Measurements from ENCODE around the gene MTNR1A. TPM values are rescaled to one million over a fixed set of nuclear protein-coding genes. Genes with fewer than 3 reads are reported as not detected.

MTNR1A gene
- total and polyA plus RNA-seq, 5 donors = not detected

DNA sequence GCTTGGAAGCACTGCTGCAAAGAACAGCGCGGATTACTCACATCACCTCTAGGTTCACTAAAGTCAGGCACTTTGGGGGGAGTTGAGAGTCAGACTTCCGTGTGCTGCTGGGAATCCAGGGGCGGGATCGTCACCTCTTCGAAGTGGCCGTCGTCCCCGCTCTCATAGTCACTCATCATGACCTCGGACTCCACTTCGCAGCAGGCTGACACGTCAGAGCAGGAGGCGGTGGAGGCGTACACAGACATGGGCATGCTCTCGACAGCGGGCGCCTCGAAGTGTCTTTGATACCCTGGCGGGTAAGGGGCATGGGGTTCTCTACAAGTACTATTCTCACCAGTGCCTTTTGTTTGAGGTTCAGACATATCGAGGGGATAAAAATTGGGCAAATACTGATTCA, 33.1 kb upstream of the MTNR1A start:
- Histone ChIP-seq H3K9me3 (ENCODE audit: control insufficient read depth, low read length) (no peaks in the 10 kb centered on the region), H3K27me3 (ENCODE audit: control insufficient read depth, insufficient read depth) (no peaks in the 10 kb centered on the region), H3K27ac (ENCODE audit: low read length) (no peak overlapping the region), H3K4me3 (ENCODE audit: low read length) (no peak overlapping the region), H3K4me1 (ENCODE audit: control insufficient read depth, insufficient read depth, low read length) (no peaks in the 10 kb centered on the region)
- 91% methylated on average over 20 of the region's 20 CpGs for WGBS
- no peak for ATAC-seq
- DNase-seq = no peak
- intact Hi-C loops (cut with DNase I) = loop anchor here (5.0 to 10.0 kb wide), 4 partner anchors 116 to 521 kb away; partner anchors contain the start of gene TLR3 (in 1 of the 4)

DNA sequence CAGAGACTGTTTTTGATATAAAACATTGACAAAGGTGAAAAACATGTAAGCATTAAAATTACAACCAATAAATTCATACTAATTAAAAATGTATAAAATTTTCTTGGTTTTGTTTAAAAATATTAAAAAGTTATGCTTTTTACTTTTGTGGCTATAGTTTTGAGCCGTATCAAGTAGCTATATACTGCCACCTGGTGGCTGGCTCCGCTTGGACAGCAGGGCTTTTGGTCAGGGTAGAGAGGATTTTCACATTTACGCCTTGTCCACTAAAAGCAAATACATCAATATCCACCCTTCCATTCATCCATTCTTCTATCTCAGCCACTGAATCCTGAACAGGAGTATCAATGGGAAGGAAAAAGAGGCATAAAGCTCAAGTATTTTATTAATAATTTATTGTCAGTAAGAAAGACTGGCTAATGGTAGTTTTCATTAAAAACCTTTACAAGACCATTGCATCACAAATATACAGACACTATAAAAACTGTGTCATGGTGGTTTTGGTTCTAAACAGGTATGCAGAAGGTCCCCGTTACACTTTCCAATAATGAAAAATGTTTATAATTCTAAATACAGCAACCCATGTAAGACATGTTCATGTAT, 32.1 kb upstream of the MTNR1A start:
- Histone ChIP-seq H3K4me3 (ENCODE audit: low read length) (no peak overlapping the region), H3K4me1 (ENCODE audit: control insufficient read depth, insufficient read depth, low read length) (no peaks in the 10 kb centered on the region), H3K27me3 (ENCODE audit: control insufficient read depth, insufficient read depth) (no peaks in the 10 kb centered on the region), H3K27ac (ENCODE audit: low read length) (no peak overlapping the region), H3K9me3 (ENCODE audit: control insufficient read depth, low read length) (no peaks in the 10 kb centered on the region)
- intact Hi-C loops (cut with DNase I) = loop anchor here (5.0 to 10.0 kb wide), 4 partner anchors 115 to 520 kb away; partner anchors contain the start of gene TLR3 (in 1 of the 4)
- DNase-seq (peak; percentile 75 to 91 (median 81)), ATAC-seq (peak; percentile 51 to 74)
- WGBS = 27% methylated on average over 4 of the region's 4 CpGs

DNA sequence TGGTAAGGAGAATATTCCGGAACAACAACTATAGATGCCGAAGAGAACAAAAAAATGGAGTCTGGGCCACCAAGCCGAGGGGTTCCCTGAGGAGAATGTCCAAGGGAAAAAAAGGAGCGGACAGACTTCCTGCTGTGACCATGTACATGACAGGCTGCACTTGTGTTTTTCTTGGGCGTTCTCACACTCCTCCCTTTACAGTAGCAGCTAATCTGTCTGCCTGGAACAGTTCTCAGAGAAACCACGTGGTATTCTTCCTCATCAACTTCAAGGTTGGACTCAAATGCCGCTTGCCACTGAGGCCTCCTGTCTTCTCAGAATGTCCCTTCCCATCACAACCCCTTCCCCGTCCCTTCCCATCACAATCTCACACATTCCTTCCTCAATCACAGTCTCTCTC, 30.8 kb upstream of the MTNR1A start:
- peak; percentile 69 to 82 for ATAC-seq

DNA sequence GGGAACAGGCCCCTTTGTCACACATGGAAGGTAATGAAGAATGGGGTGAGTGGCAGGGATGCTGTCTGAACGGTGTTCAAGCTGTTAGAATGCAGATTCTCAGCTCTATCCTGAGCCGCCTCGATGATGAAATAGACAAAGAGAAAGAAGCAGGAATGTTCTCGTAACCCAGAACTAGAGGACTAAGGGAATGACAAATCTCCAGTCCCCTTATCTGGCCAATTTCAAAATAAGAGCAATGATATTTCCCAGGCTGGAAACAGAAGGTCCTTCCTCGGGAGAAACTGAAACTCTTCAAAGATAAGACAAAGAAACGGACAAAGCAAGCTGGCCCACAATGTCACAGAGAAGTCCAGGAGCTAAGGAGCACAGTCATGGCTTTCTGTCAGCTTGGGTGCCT, 29.5 kb upstream of the MTNR1A start:
- WGBS = 47% methylated on average over 6 of the region's 6 CpGs
- Histone ChIP-seq H3K27ac (ENCODE audit: low read length) (no peak overlapping the region), H3K27me3 (ENCODE audit: control insufficient read depth, insufficient read depth) (no peaks in the 10 kb centered on the region), H3K4me1 (ENCODE audit: control insufficient read depth, insufficient read depth, low read length) (no peaks in the 10 kb centered on the region), H3K4me3 (ENCODE audit: low read length) (no peak overlapping the region), H3K9me3 (ENCODE audit: control insufficient read depth, low read length) (no peaks in the 10 kb centered on the region)
- intact Hi-C loops (cut with DNase I) = loop anchor here (5.0 to 10.0 kb wide), 4 partner anchors 113 to 518 kb away; partner anchors contain the start of gene TLR3 (in 1 of the 4)
- DNase-seq = no peak
- ATAC-seq = peak; percentile 30 to 57

More for the DNA sequence above, 30.8 kb upstream of the MTNR1A start:
- no peak overlapping the region for H3K4me3 ChIP-seq (ENCODE audit: low read length)
- intact Hi-C loops (cut with DNase I) = loop anchor here (5.0 to 10.0 kb wide), 4 partner anchors 114 to 519 kb away; partner anchors contain the start of gene TLR3 (in 1 of the 4)
- H3K27me3 ChIP-seq (ENCODE audit: control insufficient read depth, insufficient read depth) = no peaks in the 10 kb centered on the region
- WGBS = 43% methylated on average over 8 of the region's 8 CpGs
- H3K4me1 ChIP-seq (ENCODE audit: control insufficient read depth, insufficient read depth, low read length) = no peaks in the 10 kb centered on the region
- no peaks in the 10 kb centered on the region for H3K9me3 ChIP-seq (ENCODE audit: control insufficient read depth, low read length)
- H3K27ac ChIP-seq (ENCODE audit: low read length) = no peak overlapping the region
- no peak for DNase-seq

DNA sequence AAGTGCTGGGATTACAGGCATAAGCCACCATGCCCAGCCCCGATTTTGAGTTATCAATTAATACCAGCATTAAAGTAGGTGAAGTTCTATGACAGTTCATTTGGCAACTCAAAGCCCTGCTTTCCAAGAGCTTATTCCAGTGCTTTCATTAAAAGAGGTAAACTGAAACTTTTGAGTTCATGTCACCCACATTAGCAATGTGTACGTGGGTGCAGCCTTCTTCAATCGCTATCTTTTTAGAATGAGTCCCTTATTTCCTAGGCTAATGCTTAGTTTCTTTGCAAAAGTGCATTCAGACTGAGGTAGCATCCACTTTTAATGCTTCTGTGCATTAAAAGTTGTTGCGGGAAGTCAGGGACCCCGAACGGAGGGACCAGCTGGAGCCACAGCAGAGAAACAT, 26.1 kb upstream of the MTNR1A start:
- 93% methylated on average over 6 of the region's 6 CpGs for WGBS

DNA sequence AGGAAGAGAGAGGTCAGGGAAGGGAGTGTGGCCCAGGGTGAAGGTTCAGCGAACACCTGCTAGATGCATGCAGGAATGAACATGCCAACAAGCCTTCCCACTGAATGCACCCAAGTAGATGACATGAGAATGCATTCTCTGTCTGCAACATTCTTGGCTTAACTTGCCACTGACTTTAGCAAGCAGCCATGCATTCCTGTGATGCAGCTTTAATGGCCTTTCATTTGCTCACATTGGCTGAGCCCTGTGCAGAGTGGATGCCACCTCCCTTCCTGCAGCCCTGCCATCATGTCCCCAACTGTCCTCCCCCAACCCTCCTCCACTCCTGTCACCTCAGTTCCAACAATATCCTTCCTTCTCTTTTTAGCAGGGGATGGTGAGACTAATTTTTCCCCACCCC, 25.3 kb upstream of the MTNR1A start:
- no peaks in the 10 kb centered on the region for H3K27me3 ChIP-seq (ENCODE audit: control insufficient read depth, insufficient read depth)
- WGBS = 90% methylated on average over 1 of the region's 1 CpG
- no peaks in the 10 kb centered on the region for H3K9me3 ChIP-seq (ENCODE audit: control insufficient read depth, low read length)
- H3K27ac ChIP-seq (ENCODE audit: low read length) = no peak overlapping the region
- intact Hi-C loops (cut with DNase I) = loop anchor here in 1 of 4 donors (10.0 kb wide), 1 partner anchor 286 kb away; no protein-coding TSS in a partner anchor
- no peaks in the 10 kb centered on the region for H3K4me1 ChIP-seq (ENCODE audit: control insufficient read depth, insufficient read depth, low read length)
- H3K4me3 ChIP-seq (ENCODE audit: low read length) = no peak overlapping the region
- ATAC-seq (no peak), DNase-seq (no peak)

More for the DNA sequence above, 26.1 kb upstream of the MTNR1A start:
- intact Hi-C loops (cut with DNase I) = loop anchor here in 1 of 4 donors (10.0 kb wide), 1 partner anchor 287 kb away; no protein-coding TSS in a partner anchor
- no peaks in the 10 kb centered on the region for H3K9me3 ChIP-seq (ENCODE audit: control insufficient read depth, low read length)
- ATAC-seq = no peak
- H3K4me1 ChIP-seq (ENCODE audit: control insufficient read depth, insufficient read depth, low read length) = no peaks in the 10 kb centered on the region
- H3K27ac ChIP-seq (ENCODE audit: low read length) = no peak overlapping the region
- no peak for DNase-seq
- H3K4me3 ChIP-seq (ENCODE audit: low read length) = no peak overlapping the region
- H3K27me3 ChIP-seq (ENCODE audit: control insufficient read depth, insufficient read depth) = no peaks in the 10 kb centered on the region

DNA sequence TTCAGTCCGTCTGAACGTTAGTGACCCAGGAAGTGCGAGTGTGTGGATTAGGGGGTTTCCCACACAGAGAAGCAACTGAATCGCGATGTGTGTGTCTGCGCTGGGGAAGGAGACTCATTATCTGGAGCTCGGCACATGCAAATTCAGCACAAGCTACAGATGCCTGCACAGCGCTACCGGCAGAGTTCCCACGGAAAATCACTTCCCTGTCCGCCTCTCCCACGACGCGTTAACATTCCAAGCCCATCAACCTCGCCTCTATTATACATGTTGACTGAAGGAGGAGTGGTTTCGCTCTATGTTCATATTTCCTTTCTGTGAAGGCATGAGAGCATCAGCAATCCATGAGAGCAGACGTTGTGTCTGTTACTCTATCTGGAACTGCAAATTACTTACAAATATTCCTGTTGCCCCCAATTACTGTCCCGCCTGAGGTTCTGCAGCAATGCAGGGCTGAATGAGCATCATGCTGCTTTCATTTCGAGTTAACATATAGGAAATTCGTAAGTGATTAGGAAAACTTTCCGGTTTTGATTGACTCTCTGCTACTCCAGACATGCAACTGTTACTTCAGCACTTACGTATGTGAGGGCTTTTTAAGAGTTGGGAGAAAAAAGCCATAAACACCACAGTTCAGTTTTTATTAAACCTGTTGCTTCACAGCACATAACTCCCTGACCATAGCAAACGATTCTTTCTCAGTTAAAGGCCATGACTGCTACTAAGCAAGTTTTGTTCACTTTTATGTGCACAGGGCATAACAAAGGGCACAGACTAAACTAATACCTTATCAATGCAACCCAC, 15.0 kb upstream of the MTNR1A start:
- ATAC-seq (peak in 1 of 2 donors; percentile 62), DNase-seq (no peak)
- H3K4me3 ChIP-seq (ENCODE audit: low read length) = peak overlapping the region; percentile 33
- intact Hi-C loops (cut with DNase I) = no loop called here
- H3K9me3 ChIP-seq (ENCODE audit: control insufficient read depth, low read length) = no peaks in the 10 kb centered on the region
- H3K27ac ChIP-seq (ENCODE audit: low read length) = no peak overlapping the region
- 30% methylated on average over 23 of the region's 23 CpGs for WGBS
- H3K27me3 ChIP-seq (ENCODE audit: control insufficient read depth, insufficient read depth) = no peaks in the 10 kb centered on the region
- H3K4me1 ChIP-seq (ENCODE audit: control insufficient read depth, insufficient read depth, low read length) = no peaks in the 10 kb centered on the region

DNA sequence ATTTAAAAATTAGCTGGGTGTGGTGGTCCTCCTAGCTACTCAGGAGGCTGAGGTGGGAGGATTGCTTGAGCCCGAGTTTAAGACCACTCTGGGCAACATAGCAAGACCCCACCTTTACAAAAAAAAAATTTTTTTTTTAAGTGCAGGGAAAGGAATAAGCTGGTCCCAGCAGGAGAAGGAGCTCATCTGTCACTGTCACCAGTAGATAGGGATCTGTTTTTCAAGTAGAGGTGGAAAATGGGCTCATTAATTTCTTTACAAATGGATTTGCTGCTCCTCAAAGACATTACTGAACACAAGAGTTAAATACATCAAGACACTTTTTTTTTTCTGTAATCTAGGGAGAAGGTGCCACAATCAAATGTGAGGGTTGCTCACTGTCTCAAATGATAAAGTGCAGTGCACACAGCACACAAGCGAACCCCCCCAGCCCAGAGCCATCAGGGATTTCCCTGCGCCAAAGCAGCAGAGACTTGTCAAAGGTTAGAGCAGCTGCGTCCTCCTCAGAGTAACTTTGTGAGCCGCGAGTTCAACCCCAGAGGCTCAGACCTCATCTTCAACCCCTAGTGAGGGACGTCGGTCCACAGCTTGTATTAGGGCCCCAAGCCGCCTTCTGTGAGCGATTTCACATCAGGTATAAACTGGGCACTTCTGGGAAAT, 14.3 kb upstream of the MTNR1A start:
- Histone ChIP-seq H3K27ac (ENCODE audit: low read length) (no peak overlapping the region), H3K9me3 (ENCODE audit: control insufficient read depth, low read length) (no peaks in the 10 kb centered on the region), H3K4me1 (ENCODE audit: control insufficient read depth, insufficient read depth, low read length) (no peaks in the 10 kb centered on the region), H3K4me3 (ENCODE audit: low read length) (peak overlapping the region; percentile 33), H3K27me3 (ENCODE audit: control insufficient read depth, insufficient read depth) (no peaks in the 10 kb centered on the region)
- intact Hi-C loops (cut with DNase I) = no loop called here
- DNase-seq = no peak
- 41% methylated on average over 10 of the region's 10 CpGs for WGBS
- ATAC-seq = peak in 1 of 2 donors; percentile 16

DNA sequence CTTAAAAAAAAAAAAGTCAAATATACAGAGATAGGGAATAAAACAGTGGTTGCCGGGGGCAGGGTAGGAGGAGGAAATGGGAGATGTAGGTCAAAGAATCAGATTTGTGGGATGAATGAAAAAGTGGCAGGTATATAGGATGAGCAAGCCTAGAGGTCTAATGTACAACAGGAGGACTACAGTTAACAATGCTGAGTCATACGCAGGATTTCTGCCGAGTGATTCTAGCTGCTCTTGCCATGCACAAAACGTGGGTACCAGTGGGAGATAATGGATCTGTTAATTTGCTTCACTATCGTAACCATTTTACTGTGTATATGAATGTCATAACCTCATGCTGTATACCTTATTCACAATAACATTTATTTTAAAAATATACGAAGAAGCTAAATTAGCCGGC, 10.7 kb upstream of the MTNR1A start:
- intact Hi-C loops (cut with DNase I) = no loop called here
- DNase-seq (no peak), ATAC-seq (no peak)
- Histone ChIP-seq H3K9me3 (ENCODE audit: control insufficient read depth, low read length) (no peaks in the 10 kb centered on the region), H3K27me3 (ENCODE audit: control insufficient read depth, insufficient read depth) (no peaks in the 10 kb centered on the region), H3K4me3 (ENCODE audit: low read length) (no peak overlapping the region), H3K4me1 (ENCODE audit: control insufficient read depth, insufficient read depth, low read length) (no peaks in the 10 kb centered on the region), H3K27ac (ENCODE audit: low read length) (no peak overlapping the region)
- WGBS = 81% methylated on average over 7 of the region's 7 CpGs

DNA sequence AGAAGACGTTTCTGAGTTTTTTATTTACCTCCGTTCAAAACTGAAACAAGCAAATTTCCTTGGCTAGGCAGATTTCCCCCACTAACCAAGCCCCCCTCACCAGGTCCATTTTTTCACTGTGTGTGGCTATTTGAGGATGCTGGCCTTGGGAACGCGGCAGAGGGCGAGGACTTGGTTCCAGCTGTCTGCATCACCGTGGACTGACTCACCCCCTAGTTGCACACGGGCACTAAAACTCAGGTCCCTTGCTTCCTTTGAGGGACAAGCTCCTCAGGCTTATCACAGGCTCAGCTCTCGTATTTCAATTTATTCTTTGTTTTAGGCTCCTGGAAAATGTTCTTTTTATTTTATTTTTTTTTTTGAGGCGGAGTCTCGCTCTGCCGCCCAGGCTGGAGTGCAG, 8.4 kb upstream of the MTNR1A start:
- intact Hi-C loops (cut with DNase I) = no loop called here

DNA sequence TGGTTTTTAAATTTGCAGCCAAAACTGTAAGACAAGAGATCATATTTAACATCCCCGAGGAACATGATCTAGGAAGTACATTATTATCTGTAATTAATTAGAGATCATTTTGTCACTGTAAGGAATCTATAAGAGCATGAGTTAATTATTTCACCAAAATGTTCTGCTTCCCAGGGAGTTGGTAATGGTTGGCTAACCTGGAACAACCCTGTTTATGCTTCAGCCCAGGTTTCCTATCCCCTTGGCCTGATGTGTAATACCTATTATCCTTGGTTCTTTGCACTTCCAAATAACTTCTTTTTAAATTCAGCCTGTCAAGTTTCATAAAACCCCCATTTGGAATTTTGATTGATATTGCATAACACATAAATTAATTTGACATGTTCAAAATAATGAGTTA, 6.4 kb upstream of the MTNR1A start:
- ATAC-seq (no peak), DNase-seq (no peak)
- H3K27me3 ChIP-seq (ENCODE audit: control insufficient read depth, insufficient read depth) = no peaks in the 10 kb centered on the region
- intact Hi-C loops (cut with DNase I) = no loop called here
- no peak overlapping the region for H3K4me3 ChIP-seq (ENCODE audit: low read length)
- no peaks in the 10 kb centered on the region for H3K4me1 ChIP-seq (ENCODE audit: control insufficient read depth, insufficient read depth, low read length)
- no peak overlapping the region for H3K27ac ChIP-seq (ENCODE audit: low read length)
- 91% methylated on average over 1 of the region's 1 CpG for WGBS
- H3K9me3 ChIP-seq (ENCODE audit: control insufficient read depth, low read length) = no peaks in the 10 kb centered on the region

More for the DNA sequence above, 8.4 kb upstream of the MTNR1A start:
- Histone ChIP-seq H3K27me3 (ENCODE audit: control insufficient read depth, insufficient read depth) (no peaks in the 10 kb centered on the region), H3K27ac (ENCODE audit: low read length) (no peak overlapping the region), H3K4me3 (ENCODE audit: low read length) (no peak overlapping the region), H3K9me3 (ENCODE audit: control insufficient read depth, low read length) (no peaks in the 10 kb centered on the region), H3K4me1 (ENCODE audit: control insufficient read depth, insufficient read depth, low read length) (no peaks in the 10 kb centered on the region)
- ATAC-seq (no peak), DNase-seq (no peak)
- 77% methylated on average over 11 of the region's 11 CpGs for WGBS

Measured in right cardiac atrium (tissue), 5 donors.